Neural progenitor cell (in vitro differentiated cells): Measurements from ENCODE around the gene ETFA.
A peak's percentile ranks its signal among the peaks of the same experiment; 100 is the strongest.

Experiments used
- EZH2 ChIP-seq: fragments of 200-600 bp; sonication (generic); IDR thresholded peaks from 2 replicates; pipeline ENCODE4 v1.6.1; 2017; ENCODE audit warnings: antibody characterized with exemption, mild to moderate bottlenecking, moderate library complexity
- EZH2phosphoT487 ChIP-seq: fragments of 200-600 bp; sonication (generic); IDR thresholded peaks from 2 replicates; pipeline ENCODE4 v1.6.1; 2017; ENCODE audit warnings: antibody characterized with exemption
- TF ChIP-seq, protein P1 (sequence below): fragments of 200-600 bp; sonication (generic); IDR thresholded peaks from 2 replicates; pipeline ENCODE4 v1.5.1; 2017; ENCODE audit warnings: antibody characterized with exemption, mild to moderate bottlenecking

DNA sequence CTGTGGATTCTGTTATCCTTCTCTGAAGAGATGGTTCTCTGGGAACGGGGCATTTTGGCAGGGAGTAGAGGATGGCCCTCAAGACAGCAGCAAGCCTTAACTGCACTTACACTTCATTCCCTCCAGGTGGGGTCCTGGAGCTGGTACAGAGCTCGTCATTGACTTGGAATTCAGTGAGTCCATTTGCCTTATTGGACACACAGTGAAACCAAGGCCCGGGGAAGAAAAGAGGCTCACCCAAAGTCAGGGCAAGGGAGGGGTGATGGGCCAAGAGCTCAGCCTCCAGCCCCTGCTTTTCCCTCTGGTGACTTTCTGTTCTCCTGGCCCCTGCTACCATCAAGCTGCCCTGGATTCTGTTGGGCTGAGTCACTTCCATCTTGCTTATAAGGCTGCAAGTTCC lies 125.6 kb downstream of the ETFA start:
- TF ChIP-seq, protein P1, sequence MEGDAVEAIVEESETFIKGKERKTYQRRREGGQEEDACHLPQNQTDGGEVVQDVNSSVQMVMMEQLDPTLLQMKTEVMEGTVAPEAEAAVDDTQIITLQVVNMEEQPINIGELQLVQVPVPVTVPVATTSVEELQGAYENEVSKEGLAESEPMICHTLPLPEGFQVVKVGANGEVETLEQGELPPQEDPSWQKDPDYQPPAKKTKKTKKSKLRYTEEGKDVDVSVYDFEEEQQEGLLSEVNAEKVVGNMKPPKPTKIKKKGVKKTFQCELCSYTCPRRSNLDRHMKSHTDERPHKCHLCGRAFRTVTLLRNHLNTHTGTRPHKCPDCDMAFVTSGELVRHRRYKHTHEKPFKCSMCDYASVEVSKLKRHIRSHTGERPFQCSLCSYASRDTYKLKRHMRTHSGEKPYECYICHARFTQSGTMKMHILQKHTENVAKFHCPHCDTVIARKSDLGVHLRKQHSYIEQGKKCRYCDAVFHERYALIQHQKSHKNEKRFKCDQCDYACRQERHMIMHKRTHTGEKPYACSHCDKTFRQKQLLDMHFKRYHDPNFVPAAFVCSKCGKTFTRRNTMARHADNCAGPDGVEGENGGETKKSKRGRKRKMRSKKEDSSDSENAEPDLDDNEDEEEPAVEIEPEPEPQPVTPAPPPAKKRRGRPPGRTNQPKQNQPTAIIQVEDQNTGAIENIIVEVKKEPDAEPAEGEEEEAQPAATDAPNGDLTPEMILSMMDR: peak; percentile 62
- TF ChIP-seq EZH2 (no peak), EZH2phosphoT487 (no peak)
